Stimulated activated CD4-positive, alpha-beta T cell treated with anti-CD3 and anti-CD28 coated beads, TNF-alpha, amount 100 ng/mL, for 1 hour (primary cell): ENCODE data around the gene LYZL4.

Source experiments
- DNase-seq, 3 donors: peaks; one replicate each; pipeline ENCODE4 v3.0.0-alpha.2; 2020; ENCODE audit warnings: low read depth in 3 of 3, low spot score in 1 of 3

The LYZL4 gene, protein sequence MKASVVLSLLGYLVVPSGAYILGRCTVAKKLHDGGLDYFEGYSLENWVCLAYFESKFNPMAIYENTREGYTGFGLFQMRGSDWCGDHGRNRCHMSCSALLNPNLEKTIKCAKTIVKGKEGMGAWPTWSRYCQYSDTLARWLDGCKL

DNA sequence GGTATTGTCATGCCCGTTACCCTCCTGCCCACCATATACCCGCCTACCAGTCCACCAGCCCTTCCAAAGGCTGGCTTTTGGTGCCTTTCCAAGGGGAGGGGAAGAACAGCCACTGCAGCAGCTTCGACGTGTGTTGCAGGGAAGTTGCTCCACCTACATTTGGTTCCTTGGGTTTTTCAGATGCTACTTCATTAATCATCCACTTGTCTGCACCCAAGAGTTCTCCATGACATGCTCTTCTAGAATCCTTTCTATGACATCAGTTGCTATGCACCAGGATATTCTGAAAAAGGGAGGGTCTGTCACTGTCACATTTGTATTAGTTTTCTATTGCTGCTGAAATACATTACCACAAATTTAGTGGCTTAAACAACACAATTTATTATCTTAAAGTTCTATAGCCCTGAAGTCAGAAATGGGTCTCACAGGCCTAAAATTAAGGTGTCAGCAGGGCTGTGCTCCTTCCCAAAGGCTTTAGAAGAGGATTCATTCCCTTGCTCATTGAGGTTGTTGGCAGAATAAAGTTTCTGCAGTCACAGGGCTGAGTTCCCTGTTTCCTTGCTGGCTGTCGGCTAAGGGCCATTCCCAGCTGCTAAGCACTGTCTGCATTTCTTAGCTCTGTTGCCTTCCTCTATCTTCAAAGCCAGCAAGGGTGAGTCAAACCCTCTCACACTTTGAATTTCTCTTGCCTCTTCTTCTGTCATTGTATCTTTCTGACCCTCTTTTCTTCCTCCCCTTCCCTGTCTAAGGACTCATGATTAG, at the start of gene LYZL4:
Gene LYZL4, minus strand, starts transcription at position 241 of the 762 bp plus-strand sequence. CDS start 3,359 bp downstream, outside the sequence.
- no peak for DNase-seq

- DNase-seq: no peak
Observed at GRCh38 chr3:42459151-42459550, 48.7 kb upstream of the LYZL4 start.

DNA sequence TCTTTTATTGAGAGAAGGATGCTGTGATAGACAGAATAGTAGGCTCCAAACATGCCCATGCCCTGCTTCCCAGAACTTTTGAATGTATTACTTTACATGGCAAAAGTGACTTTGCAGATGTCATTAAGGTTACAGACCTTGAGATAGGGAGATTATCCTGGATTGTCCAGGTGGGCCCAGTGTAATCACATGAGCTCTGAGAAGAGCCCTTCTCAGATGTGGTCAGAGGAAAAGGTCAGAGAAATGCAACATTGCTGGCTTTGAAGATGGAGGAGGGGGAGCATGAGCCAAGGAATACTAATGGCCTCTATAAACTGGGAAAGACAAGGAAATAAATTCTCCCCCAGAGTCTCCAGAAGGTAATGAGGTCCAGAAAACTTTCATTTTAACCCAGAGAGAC, 45.8 kb upstream of the LYZL4 start:
- no peak for DNase-seq

DNA sequence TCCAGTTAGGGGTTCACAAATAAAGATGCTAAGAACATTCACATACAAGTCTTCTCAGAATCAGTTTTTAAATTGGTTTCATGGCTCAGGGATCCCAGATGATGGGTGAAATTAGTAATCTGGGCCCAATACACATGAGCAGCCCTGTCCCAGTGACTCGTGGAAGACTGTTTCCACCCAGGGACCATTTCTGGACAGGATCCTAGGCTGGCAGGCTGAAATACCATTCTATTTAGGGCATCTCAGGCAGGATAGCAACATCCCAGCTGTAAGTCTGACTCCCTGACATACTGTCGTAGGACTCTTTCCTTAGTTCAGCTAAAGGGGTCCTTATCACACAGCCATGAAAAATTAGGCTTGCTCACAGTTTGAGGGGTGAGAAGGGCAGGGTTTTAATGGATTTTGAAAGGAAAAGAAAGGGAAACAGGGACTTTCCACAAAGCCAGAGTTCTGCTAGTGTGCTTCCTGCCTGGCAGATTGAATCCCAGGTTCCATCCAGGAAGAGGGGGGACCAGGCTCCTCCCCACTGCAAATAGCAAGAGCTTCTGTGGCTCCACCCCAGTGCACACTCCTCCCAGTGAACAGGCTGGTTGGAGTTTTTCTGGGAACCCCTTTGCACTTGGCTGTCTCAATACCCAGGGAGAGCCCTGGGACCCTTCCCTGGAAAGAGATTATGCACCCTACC, 41.3 kb upstream of the LYZL4 start:
- no peak for DNase-seq

- no peak for DNase-seq
Observed at GRCh38 chr3:42451116-42451515, 40.7 kb upstream of the LYZL4 start.

DNA sequence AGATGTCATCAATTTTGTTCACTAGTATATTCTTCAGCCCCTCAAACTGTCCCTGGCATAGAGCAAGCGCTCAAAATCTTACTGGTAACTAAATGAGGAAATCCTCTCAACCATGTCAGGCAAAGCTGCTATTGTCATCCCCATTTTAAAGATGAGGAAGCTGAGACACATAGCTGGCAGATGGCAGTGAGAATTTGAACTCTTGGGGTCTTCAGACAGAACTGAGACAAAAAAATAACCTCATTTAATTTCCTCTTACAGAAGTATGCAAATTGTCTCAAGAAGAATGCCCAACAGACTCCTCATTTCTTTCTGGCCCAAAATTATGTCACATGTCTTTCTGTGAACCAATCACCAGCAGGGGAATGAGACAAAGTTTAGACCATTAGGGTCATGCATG, 40.2 kb upstream of the LYZL4 start:
- DNase-seq: no peak

DNA sequence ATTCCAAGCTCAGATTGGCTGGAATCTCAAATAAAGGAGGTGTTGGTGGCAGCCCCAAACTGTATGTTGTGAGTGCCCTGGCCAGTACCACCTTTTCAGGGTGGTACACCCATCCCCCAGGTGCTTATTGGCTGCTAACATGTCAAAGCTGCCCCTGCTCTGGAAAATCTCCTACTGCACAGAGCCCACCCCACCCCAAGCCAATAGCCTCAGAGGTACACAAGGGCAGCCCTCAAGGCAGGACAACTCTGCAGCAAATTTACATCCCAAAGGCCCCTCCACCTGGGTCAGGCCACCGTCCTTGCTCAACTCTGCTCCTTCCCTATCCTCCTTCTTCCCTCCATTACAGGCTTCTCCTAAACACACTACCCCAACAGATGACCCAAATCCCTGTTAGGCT, 37.1 kb upstream of the LYZL4 start:
- no peak for DNase-seq

GRCh38 chr3:42446111-42447050, 36.0 kb upstream of the LYZL4 start:
- no peak for DNase-seq

DNA sequence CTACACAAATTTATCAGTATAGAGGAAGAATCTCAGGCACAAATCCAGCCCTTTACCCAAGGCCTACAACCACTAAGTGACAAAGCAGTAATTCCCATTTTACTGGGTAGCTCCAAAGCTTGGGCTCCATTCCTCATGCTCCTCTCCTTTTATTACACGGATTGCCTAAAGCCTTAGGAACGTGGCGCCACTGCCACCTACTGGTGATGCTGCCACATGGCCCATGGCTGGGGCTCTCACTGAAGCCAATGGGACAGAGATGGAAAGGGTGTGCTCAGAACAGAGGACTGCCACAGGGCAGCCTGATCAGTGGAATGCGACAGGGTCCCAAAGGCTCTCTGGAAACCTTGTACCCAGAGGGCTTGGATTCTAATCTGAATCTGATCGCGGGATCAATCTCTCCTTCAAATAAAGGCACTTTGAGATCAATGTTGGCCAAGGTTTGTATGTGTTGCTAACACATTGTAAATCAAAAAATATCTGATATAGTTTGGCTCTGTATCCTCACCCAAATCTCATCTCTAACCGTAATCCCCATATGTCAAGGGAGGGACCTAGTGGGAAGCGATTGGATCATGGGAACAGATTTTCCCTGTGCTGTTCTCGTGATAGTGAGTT, 33.5 kb upstream of the LYZL4 start:
- DNase-seq: peak; percentile 20 to 71 (median 57)

DNA sequence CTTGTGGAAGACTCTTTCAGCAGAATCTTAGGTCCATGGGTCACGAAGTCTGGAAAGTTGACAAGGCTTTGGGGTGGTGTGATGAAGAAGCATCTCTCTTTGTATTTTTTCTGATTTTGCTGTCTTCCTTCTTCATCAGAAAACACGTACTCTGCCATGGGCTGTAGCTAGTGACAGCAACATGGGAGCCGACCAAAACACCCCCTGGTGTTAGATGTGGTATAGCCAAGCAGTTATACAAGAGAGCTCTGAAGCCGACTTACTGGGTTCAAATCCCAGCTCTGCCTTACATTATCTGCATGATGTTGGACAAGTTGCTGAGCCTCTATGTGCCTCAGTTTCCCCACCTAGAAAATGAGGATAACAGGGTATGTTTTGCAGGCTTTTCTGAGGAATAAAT, 32.9 kb upstream of the LYZL4 start:
- no peak for DNase-seq

DNA sequence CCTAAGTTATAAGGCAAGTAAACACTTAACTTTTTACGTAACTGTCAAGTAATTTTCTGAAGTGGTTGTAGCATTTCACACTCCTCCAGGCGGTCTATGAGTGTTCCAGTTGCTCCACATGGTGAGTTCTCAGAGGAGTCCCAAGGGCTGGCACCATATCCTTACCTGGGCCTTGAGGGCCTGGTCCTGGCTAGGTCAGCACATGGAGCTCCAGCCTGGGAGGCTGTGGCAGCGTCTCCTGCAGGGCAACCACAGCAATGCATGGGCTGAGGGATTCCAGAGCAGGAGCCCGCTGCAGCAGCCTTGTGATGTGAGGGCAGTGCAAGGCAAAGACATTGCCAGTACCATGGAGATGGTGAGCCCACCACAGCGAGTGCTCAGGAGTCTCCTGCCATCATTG, 32.2 kb upstream of the LYZL4 start:
- DNase-seq: no peak

DNA sequence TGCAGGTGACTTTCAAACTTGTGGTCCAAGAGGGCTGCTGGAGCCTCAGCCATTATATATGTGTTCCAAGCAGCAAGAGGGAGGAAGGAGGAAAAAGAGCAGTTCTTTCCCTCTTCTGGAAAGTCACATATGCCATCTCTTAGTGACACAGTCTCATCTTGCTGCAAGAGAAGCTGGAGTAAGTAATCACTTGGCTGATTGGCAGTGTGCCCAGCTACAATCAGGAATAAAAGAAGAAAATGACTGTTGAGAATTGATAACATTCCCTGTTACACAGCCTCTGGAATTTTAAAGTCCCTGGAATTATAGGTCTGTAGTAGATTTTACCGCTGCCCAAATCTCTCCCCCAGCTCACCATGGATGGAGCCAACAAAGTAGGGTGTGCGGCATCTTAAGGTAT, 31.4 kb upstream of the LYZL4 start:
- DNase-seq: no peak

GRCh38 chr3:42440924-42441323, 30.5 kb upstream of the LYZL4 start:
- no peak for DNase-seq

DNA sequence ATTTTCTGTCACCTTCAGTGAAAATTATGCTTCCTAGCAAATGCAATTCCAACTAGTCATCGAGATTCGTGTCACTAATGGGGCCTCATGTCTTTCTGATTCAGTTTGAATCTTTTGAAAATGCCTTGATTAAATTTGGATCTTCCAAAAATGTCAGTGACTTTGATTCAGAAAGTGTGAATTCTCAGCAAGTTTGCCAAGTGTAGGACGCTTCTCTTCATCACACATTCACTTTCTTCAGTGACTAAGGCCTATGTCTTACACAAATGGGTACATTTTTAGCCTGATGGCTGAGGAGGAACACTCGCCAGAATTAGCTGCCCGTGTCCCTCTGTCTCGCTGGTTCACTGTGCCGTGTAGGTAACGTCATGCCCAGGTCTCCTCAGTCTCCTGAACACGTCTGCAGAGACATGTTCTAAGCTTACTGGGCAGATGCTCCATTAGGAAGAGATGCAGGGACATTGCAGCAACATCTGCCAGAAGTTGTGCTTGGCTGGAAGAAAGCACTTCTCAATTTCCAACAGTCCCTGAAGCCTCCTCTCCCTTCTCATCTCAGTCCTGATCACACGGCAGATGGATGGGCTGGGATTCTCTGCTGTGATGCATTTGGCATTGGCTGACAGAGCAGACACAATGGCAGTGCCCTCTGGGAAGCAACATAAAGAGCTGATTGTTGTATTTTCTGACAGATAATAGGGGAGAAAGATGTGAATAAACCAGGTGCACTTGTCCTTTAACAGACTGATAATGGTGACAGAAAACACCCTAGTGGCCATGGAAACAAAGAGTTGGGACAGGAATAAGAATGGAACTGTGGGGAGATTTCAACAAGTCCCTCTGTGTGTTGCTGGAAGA, 29.1 kb upstream of the LYZL4 start:
- no peak for DNase-seq

- DNase-seq: no peak
Observed at GRCh38 chr3:42438758-42439157, 28.3 kb upstream of the LYZL4 start.

DNA sequence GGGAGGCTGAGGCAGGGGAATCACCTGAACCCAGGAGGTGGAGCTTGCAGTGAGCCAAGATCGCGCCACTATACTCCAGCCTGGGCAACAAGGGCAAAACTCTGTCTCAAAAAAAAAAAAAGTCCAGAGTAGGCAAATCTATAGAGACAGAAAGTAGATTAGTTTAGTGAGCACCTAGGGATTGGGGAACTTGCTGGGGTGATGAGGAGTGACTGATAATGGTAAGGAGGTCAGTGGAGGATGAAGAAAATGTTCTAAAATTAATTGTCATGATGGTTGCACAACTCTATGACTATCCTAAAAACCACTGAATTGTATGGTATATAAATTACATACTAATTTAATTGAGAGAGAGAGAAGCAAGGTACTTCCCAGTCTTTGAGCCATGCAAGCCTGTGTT, 27.8 kb upstream of the LYZL4 start:
- DNase-seq: no peak

DNA sequence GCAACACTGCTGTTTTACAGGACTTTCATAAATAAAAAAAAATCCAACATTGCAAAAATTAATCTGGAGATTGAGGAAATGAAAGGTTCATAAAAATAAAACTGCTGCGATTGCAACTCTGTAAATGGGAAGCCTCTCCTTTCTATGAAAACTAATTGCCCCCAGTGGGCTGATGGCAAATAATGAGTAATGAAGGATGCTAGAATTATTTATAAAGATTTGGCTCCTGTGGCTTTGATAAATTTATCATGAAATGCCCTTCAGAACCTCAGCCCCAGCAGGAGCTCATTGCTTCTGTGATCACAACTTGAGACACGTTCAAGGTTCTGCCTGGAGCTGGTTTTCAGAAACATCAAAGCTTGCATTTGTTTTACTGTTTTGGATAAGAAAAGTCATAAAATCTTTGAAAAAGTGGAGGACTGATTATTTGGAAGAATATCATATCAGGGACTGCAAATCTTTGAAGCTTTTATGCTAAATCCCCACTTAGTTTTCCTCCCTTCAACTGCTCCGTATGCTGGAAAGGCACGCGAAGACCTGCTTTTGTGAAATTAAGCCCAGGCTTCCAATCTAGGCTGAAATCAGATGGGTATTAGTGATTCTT, 24.5 kb upstream of the LYZL4 start:
- DNase-seq: no peak

GRCh38 chr3:42432485-42432884, 22.1 kb upstream of the LYZL4 start:
- DNase-seq: no peak

DNA sequence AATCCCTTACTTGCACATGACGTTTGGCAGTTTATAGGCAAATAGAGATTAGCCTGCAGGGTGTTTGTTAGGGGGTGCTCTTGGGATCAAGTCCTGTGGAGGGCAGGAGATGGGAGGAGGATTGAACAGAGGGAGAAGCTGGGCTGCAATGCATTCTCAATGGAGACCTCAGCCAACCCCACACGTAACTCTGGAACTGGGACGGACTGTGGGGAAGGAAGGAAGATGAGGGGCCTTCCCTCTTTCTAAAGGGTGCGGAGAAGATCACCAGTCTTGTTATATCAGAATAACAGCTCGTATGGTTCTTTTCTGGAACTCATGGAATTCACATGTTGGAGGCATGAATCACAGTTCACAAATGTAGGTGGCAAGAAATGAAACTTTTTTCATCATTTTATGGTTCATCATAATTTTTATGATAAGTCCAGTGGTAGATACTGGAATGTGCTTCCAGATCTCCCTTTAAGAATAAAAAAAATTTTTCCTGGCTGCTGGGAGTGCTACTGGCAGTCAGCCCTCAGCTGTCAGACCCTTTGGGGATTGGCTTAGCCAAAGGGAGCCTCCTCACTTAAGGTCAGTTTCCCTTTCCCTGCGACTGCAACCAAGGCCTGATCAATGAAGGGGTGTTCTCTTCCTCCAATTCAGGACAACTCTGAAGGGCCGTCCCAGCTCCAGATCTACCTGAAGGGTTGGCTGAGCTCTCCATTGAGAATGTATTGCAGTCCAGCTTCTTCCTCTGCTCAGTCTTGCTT, 20.5 kb upstream of the LYZL4 start:
- DNase-seq: no peak
